AG08395 (cell line): ENCODE measurements around the gene ITGB6.
A peak's percentile ranks its signal among the peaks of the same experiment; 100 is the strongest.
"Not testable (repeated sequence)": the region's sequence is repeated elsewhere in the genome, so short reads cannot be mapped to it uniquely, and the experiment has no call there.

Source experiments
- DNase-seq: peaks from one replicate; pipeline ENCODE4 v3.0.0; 2012; ENCODE audit warnings: mixed read lengths, low spot score

The ITGB6 gene

DNA sequence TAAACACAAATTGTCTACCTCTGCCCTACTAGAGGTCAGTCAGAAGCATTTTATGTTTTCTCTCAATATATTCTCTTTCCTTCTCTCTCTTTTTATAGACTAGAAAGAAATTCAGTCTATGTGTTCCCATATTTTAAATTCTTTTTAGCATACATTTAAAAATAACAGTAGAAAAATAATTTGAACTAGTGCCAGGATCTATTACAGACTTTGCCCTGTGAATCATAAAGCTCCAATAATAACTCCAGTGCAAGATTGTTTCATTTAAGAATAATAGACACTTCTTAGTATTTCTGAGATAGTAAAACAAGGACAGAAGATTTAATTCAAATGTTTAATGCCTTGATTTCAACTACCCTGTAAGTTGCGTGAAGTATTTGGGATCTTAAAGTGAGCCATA is 60.1 kb downstream of the ITGB6 start:
- DNase-seq = no peak

DNA sequence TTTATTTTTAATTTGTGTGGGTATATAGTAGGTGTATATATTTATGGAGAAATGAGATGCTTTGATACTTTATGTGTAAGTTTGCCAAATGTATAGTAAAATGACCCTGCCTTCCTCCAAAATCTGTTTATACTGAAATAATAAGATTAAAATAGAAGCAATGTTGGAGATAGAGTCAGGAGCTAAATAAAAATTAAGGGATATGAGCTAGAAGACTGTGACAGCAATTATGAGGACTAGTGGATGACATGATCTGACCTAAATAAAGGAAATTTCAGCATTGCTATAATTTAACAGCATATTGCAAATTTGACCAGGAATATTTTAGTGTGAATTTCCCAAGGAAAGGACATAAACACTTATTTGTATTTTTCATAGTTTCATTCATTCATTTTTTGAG is 60.7 kb downstream of the ITGB6 start:
- DNase-seq = no peak

DNA sequence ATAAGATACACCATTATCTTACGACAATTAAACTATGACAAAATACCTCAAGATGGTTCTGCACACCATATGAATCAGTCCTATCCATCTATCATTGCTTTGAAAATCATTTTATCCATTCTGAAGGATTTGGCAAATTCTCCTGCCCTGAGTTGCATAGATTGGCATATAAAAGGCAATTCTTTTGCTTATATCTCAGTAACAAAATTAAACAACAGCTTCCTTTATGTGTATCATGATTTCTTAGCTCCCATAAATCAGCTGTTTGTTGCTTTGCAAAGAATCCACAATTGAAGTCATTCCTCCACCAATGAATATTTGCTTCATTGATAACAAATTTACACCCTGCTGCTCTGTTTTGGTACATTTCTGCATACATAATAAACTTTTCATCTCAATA is 61.7 kb downstream of the ITGB6 start:
- DNase-seq = no peak

DNA sequence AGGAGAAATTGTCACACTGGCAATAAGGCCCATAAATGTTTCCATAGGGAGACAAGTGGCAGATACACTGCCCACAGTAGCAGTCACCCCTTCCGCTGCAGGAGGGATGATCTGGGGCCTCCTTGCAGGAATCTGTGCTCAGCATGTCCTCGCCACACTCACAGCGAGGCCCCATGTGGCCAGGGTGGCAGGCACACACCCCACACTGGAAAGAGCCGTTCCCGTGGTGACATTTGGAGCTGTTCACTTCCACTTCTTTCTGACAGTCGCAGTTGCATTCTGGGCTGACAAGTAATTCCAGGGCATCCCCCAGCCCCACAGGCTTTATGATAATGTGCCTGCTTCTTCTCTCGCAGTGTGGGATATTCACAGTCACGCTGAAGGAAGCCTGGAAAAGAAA is 62.6 kb downstream of the ITGB6 start:
- DNase-seq = no peak

DNA sequence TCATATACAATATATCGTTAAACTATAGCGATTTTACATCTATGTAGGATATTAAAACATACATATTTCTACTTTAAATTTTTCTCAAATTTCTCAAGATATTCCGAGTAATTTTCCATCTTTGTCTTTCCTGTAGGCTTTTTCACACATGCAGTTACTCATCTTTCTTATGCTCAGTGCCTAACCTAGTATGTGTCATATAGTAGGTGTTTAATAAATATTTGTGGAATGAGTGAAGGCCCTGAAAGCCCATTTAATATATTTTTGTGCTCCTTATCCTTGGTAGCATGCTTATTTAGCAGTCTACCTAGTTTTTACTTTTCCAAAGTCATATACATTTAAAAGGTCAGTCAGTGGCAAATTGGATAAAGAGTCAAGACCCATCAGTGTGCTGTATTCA is 67.3 kb downstream of the ITGB6 start:
- DNase-seq = no peak

DNA sequence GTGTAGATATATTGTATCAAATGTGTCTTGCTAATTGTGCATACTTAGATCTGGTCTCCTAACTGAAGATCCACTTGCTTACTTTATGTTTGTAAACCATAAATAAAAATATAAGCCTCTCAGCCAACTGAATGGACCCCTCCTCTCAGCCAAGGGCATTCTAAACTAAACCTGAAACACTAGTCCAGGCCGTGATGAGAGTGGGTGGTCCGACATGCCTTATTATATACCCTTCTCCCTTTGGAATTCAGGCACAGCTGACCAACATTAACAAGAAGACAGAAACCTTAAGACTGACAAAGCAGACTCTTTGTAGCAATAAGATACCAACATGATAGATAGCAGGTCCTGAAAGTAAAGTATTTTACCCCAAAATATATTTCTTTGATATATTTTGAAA is 73.3 kb downstream of the ITGB6 start:
- no peak for DNase-seq

DNA sequence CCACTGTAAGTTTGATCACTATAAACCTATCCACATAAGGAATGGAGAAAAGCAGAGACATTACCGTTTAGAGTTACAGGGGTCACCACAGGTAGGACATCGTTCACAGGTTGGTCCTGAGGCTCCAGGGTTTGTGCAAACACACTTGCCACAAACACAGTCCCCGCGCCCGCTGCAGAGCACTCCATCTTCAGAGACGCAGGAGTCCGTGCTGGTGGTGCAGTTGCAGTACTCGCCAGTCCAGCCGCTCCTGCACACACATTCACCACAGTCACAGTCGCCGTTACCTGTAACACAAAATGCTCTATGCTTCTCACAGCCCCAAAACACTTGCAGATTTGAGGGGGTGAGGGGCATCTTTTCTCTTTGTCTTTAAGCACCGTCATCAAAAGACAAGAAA is 73.8 kb downstream of the ITGB6 start:
- DNase-seq = no peak

DNA sequence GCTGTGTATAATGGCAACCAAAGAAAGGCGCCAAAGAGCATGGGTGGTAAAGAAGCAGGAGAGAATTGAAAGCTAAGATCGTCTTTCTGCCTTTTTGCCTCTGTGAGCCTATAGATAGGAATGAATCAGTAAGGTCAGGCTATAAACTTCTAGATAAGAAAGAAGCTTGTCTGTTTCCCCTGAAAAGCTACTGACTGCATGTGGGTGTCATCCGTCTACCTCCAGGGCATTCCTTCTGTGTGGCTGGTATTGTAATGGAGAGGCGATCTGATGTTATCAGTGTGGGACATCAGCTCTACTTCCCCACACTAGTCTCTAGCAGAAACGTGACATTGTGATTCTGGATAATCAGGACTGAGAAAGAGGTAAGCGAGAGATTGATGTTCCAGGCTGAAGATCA is 74.2 kb downstream of the ITGB6 start:
- no peak for DNase-seq

DNA sequence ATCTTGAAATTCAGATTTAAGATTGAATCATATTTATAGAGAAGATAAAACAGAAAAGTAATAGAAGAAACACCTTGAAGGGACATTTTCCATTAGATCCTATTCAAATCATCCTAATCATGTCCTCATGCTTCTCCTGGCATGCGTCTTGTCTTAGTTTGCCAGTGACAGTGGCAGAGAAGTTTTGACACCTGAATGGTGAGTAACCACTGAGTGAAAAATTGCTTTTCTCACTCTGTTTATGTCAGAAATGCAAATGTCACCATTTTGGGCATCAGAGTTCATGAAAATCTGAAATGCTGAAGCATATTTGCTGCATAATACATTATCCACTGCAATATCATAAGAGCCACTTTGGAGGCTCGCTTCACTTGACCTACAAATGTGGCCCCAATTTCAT is 74.7 kb downstream of the ITGB6 start:
- DNase-seq = no peak

DNA sequence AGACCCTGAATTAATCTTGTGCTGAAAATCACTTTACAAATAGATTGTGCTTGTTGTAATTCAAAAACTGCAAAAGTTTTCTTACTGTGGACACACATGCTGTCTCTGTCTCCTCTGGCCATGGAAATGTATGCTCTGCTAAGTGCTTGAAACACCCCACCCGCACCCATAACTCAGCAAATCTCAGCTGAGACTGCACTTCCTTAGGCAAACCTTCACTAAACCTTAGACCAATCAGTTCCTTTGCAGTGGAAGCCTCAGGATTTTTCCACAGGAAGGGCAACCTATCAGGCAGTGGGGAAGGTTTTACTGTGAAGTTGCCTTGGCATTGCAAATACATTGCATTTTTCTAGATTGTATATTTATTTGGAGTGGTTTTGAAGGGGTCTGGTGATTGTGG is 75.5 kb downstream of the ITGB6 start:
- DNase-seq = no peak

DNA sequence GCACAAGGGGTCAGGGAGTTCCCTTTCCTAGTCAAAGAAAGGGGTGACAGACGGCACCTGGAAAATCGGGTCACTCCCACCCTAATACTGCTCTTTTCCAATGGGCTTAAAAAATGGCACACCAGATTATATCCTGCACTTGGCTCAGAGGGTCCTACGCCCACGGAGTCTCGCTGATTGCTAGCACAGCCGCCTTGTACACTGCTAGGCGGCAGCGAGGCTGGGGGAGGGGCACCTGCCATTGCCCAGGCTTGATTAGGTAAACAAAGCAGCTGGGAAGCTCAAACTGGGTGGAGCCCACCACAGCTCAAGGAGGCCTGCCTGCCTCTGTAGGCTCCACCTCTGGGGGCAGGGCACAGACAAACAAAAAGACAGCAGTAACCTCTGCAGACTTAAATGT is 85.4 kb downstream of the ITGB6 start:
- not testable (repeated sequence) for DNase-seq

DNA sequence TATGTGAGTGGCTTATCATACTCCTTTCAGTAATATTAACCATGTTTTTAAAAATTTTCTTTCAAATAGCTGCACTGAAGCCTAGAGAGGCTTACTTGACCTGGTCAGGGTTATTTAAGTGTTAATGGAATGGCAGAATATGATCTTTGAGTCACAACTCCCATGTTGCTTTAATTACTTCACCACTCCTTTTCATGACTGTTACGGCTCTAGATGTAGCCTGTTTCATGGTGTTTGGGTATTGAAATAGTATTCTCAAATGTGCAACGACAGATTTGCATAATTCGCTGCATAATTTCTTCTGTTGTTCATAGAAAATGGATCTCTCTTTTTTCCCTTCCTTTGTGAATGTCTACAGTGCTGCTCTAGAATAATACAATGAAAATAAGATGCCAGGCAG is 86.1 kb downstream of the ITGB6 start:
- peak; percentile 24 for DNase-seq

DNA sequence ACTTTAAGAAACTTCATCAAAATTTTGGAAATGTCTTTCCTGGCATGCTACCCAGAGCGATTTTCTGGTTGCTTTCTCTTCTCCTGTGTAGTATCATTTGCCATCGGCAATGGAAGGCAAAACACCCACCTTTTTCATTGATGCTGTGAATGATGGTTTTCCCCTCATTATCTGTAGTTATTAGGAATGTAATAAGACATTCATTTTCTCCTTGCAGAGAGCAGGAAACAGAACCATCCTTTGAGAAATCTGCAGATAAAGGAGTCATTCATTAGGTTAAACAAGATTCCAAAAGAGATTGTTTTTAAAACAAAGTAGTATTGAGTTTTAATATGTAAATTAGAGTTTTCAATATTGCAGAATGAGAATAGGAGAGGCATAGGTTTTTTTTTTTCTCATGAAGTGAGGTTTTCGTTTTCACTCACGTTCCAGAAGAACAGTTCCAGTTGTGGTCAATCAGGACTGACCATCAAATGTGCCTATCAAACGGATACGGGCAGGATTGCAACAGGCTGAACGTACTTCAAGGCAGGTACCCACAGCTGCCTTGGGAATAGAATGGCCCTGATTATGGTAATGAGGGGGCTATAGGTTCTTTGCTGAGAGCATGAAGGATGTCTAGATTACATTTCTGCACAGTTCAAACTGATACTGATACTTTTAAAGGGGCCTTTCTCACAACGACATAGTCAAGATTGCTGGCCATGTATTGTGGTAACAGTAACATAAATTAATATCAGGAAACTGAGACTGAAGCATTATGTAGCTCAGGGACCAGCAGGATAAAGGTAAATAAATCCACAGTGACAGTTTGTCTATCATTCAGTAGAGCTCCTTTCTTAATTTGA is 87.9 kb downstream of the ITGB6 start:
- DNase-seq = no peak

DNA sequence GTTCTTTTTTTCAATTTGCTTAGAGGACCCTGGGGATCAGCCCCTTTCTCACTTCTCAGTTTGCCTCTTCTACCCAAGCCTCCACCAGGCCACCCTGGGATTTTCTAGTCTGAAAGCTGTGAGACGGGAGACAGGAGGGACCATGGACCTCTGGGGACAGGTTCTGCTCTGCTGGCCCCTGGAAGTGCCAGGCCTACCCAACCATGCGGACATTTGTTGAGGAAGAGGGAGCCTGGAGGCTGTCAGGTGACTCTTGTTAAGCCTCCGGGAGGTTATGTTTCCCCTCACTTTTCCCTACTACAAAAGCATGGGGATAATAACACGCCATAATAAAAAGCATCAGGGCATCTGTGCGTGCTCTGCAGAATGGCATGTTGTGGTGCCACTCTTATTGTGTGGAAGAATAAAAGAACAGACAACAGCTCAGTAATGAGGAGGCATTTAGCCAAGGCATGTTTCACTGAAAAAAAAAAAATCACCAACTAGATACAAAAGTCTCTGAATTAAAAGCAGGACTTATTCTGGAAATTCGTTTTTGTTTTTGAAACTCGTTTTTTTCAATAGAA is 89.3 kb downstream of the ITGB6 start:
- no peak for DNase-seq

DNA sequence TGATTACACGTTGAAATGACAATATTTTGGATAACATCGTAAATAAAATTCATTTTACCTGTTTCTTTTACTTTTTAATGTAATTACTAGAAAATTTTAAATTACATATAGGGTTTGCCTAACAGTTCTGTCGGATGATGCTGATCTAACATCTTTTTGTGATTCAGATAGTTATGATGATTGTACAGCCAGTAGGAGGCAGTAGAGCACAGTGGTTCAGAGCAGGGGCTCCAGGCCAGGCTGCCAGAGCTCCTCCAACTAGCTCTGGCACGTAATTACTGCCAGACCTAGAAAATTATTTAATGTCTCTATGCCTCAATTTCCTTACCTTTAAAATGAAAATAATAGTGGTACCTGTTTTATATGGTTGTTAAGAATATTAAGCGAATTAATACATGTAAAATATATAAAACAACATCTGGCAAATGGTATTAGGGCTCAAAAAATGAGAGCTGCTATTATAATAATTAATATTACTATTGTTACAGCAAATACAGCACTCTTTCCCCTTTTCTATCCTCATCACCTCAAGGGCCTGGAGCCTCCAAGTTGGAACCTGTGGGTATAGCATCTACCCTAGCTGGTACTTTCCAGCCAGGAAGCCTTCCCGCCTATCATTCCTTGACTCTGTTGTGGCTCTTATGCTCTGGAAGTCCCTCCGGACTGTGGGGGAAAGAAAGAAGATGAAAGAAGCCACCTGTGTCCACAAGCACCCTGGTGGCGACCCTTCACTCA is 90.0 kb downstream of the ITGB6 start:
- peak; percentile 85 for DNase-seq

DNA sequence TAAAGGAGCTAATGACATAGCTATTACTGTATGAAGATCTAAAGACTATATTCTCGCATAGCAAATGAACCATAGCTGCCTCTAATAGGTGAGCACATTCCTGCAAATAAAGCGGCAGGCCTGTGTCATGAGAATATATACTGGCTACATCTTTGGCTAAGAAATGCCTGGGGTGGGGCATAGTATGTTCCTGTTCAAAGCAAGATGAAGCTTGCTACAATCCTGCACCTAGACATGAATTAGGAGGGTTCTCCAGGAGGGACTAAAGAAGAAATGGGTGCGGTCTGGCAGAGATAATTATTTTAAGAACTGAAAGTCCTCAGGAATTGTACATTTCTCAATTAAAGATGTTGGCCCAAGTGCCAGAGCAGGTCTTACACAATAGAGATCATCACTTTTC is 90.8 kb downstream of the ITGB6 start:
- DNase-seq = no peak

DNA sequence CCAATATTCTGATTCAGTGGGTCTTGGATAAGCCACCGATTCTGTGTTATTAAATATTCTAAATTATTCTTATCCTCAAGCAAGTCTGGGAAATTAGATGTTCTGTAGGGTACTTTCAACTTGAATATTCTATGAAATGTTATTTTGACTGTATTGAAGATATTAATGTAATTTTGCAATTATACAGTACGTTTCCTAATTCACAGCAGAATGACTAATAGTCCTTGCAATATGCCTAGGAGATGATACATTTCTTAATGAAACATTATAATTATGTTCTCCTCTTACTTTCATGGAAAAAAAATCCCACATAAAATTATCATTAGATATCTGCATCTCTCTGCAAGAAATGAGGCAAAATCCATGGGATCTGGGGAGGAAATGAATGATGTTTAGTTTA is 91.4 kb downstream of the ITGB6 start:
- no peak for DNase-seq

DNA sequence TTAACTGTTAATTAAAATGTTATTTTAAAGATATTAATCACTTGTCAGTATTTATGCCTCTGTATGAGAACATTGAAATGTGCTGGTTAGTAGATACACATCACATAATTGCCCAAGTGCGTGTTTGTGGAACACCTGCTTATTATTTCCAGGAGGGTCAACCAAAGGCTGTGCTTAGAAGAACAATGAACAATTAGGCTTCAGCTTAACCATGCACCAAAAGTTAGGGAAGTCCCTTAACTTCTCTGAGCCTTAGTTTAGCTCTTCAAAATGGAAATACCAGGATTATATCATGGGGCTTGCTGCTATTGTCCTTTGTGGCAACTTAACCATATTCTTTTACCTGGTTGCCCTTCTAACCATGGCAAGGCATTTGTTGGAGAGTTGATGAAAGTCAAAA is 94.7 kb downstream of the ITGB6 start:
- DNase-seq = no peak

DNA sequence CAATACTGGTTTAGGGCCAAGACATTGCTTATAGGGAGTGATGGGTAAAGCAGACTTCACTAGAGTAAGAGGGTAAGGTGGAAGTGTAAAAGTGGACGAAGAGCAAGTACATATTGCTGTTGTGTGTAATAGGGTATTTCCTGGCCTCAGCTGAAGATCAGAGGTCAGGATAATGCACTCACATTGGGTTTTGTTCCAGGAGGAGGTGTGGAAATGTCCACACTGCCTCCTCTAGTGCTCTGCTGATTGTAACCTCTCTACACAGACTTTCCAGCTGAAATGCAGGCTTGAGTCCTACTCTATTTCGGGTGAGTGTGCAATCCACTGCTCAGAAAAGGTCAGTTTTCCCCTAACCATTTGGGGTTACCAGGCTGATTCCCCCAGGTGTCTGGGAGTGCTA is 96.0 kb downstream of the ITGB6 start:
- no peak for DNase-seq

DNA sequence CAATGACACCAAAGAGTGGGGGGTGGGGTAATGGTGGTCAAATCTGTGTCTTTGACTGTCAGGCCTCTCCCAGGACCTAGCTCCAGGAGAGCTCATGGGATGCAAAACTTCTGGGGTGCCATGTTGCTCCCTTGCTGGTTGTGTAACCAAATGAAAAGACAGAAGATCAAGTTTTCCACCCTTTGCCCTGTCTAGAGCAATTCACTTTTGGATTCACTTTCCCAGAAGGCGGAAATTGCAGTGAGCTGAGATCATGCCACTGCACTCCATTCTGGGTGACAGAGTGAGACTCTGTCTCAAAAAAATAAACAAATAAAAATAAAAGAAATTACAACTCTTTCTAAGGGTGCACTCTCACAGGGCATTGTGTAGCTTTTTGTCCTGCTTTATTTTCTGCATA is 102.7 kb downstream of the ITGB6 start:
- no peak for DNase-seq

DNA sequence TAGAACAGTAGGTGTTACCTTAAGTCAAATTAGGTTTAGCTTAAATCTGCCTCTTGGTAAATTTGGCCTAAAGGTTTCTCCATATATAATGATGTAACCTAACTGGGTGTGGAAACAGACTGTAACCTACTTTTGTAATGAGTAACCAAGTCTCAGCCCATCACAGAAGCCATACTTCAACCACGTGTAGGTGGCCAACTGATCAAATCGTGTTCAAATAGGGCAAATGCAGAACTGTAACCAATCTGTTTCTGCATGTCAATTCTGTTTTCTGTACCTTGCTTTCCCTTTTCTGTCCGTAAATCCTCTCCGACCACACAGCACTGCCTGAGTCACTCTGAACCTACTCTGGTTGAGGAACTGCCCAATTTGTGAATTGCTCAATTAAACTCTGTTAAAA is 103.7 kb downstream of the ITGB6 start:
- no peak for DNase-seq

DNA sequence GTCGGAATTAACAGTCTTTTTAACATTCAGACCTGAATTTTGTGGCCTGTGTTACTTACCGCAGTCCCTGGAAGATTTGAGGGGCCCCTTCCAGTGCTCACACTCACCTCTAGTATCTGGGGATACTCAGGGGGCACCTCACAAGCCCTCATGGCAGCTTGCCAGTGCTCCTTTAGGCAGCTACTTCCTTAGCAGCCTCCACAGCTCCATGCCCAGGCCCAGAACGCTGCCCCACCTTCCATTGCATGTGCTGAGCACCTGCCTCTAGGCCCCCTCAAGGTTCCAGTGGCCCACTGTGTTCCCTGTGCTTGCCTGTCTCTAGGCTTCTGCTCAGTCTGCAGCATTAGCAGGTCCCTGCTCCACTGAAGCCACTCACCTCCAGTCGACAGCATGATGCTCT is 107.6 kb downstream of the ITGB6 start:
- no peak for DNase-seq

DNA sequence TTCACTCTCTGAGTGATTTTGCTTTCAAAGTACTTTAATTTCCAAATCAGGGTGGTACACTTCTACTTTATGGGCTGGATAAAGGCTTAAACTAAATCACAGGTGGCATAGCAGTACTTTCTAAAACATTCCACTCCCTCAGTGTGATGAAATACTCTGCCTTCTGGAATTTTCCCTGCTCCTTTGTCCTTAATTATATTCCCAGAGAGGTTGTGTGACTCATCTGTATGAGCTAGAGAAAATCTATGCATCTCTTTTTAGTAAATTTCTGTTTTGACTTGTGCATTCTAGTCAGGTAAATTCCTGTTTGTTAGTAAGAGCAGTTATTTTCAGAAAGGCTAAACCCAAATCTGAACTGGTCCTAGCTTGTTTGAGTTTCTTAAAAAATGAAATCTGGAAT is 108.7 kb downstream of the ITGB6 start:
- DNase-seq = peak; percentile 43
